Lower lobe of right lung (tissue), 2 donors: Measurements from ENCODE around the gene OPN1MW3. TPM values are rescaled to one million over a fixed set of nuclear protein-coding genes. Genes with fewer than 3 reads are reported as not detected.
"Not testable (repeated sequence)": the region's sequence is repeated elsewhere in the genome, so short reads cannot be mapped to it uniquely, and the experiment has no call there.

Experiments
- ATAC-seq, 2 donors: fragments of 200-7000 bp; cut with Tn5 transposase; one replicate each; pipeline ENCODE4 v1.9.1; 2020 to 2022; ENCODE audit warnings: mild to moderate bottlenecking in 2 of 2, moderate library complexity in 2 of 2
- DNase-seq: peaks from one replicate; pipeline ENCODE4 v3.0.0-alpha.2; 2020
- H3K27ac ChIP-seq: fragments of 200-600 bp; one replicate; pipeline ENCODE4 v1.8.0; 2022
- H3K27me3 ChIP-seq: fragments of 200-600 bp; one replicate; pipeline ENCODE4 v1.8.0; 2022; ENCODE audit warnings: low read depth
- H3K36me3 ChIP-seq: fragments of 200-600 bp; one replicate; pipeline ENCODE4 v1.8.0; 2022; ENCODE audit warnings: mild to moderate bottlenecking
- H3K4me1 ChIP-seq: fragments of 200-600 bp; one replicate; pipeline ENCODE4 v1.8.0; 2022
- H3K4me3 ChIP-seq: fragments of 200-600 bp; one replicate; pipeline ENCODE4 v1.8.0; 2022; ENCODE audit warnings: mild to moderate bottlenecking
- H3K9me3 ChIP-seq: fragments of 200-600 bp; one replicate; pipeline ENCODE4 v1.8.0; 2022
- intact Hi-C: fragments of 100-400 bp; cut with DNase I; formaldehyde crosslinking; loops from one replicate; pipeline ENCODE4 v1.11.0; 2022
- total RNA-seq: library from RNA; stranded (reverse); fragmentation: NEBNext Ultra II Directional; extraction: Animal tissue kit (Norgen Biotek cat#: 25700); gene quantifications from one replicate; pipeline ENCODE4 v1.2.1, GENCODE V29; 2021
- TF ChIP-seq, protein P1 (sequence below): fragments of 200-600 bp; IDR thresholded peaks from one replicate; pipeline ENCODE4 v1.8.0; 2022; ENCODE audit warnings: antibody characterized with exemption, mild to moderate bottlenecking
- donor health status: DM: no; HTN: yes; CAD: no; lungs with severe emphysema.

OPN1MW3 gene
- total RNA-seq, 1 donor from 2014 or later: not detected

DNA sequence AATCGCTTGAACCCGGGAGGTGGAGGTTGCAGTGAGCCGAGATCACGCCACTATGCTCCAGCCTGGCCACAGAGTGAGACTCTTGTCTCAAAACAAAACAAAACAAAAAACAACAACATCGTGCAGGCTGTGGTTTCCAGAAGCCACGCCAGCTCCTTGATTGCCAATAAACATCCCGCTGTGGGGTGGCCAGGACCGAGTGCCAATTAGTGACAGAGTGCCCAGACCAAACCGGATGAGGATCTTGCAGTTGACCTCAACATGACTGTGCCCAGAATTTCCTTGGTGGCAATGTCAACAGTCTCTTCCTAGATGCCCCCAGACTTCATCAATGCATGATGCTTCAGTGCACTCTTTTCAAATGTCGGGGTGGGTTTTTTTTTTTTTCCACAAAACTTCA, 1.3 kb downstream of the OPN1MW3 start:
- intact Hi-C loops, H3K9me3 ChIP-seq, DNase-seq, H3K27ac ChIP-seq, H3K4me3 ChIP-seq, H3K36me3 ChIP-seq, ATAC-seq, H3K27me3 ChIP-seq, H3K4me1 ChIP-seq: not testable (repeated sequence)

DNA sequence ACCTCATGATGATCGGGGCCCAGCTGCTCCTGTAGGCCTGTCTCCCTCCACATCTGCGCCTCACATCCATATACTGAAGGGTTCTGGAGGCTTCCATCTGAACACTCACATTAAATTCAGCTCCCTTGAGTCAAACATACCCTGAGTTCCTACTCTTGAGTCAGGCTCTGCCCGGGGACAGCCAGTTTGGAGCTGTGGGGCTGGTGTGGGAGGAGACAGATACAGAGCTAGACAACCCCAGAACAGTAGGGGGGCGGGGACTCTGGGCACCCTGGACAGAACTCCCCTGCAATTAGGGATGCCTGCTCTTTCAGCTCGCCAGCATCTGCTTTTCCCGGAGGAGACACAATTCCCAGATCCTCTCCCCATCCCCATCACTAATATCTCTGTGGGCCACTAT, 5.7 kb downstream of the OPN1MW3 start:
- H3K27me3 ChIP-seq, intact Hi-C loops, H3K4me3 ChIP-seq, H3K36me3 ChIP-seq, DNase-seq, H3K4me1 ChIP-seq, ATAC-seq, H3K9me3 ChIP-seq, H3K27ac ChIP-seq: not testable (repeated sequence)

DNA sequence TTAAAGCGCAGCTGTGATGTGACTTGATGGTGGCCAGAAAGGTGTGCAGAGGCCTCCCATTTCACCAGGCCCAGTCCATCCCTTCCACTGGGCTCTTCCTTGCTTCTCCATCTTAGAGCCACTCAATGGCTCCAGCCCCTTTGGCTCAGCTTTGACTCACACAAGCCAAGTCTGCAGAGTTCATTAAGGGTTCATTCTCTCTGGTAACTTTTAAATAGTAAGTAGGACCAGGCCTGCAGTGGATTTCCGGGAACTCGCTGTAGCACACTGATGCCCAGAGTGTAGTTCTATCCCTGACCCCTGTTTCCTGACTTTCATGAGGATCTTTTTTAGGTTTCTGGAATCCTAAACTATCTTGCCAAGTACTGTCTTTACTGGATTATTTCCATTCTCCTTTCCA, 11.9 kb downstream of the OPN1MW3 start:
- H3K4me3 ChIP-seq, ATAC-seq, DNase-seq, H3K27me3 ChIP-seq, H3K9me3 ChIP-seq, H3K36me3 ChIP-seq, H3K4me1 ChIP-seq, intact Hi-C loops, H3K27ac ChIP-seq: not testable (repeated sequence)

DNA sequence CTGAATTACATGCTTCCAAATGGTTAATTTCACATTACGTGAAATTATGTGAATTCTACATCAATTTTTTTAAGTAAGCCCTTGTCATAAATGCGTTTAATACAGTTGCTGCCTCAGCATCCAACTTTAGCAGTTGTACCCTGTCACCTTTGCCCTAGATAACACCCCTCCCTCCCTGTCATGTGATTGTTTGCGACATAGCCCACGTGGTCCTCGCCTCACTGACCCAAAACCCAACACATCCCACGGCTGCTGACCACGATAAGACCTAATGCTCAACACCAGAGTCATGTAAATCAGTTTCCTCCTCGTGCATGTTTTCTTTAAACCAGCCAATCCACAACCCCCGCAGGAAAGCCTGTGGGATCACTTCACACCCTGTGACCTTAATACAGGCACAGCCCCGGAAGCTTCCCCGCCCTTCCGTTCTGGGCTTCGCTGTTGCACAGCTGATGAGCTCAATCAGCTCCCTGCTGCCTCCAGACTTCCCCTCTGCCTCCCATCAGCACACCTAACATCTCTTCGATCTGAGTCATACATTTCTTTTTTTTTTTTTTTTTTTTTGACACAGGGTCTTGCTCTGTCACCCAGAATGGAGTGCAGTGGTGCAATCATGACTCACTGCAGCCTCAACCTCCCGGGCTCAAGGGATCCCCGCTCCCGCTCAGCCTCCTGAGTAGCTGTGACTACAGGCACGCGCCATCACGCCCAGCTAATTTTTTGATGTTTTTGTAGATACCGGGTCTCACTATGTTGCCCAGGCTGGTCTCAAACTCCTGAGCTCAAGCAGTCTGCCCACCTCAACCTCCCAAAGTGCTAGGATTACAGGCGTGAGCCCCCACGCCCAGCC, 27.3 kb downstream of the OPN1MW3 start:
- DNase-seq, H3K4me1 ChIP-seq, H3K9me3 ChIP-seq, H3K4me3 ChIP-seq, H3K27ac ChIP-seq, H3K36me3 ChIP-seq, H3K27me3 ChIP-seq, intact Hi-C loops: not testable (repeated sequence)
- ATAC-seq: peak; percentile 93

- H3K9me3 ChIP-seq, DNase-seq, H3K27me3 ChIP-seq, ATAC-seq, H3K27ac ChIP-seq, intact Hi-C loops, H3K4me1 ChIP-seq, H3K36me3 ChIP-seq, H3K4me3 ChIP-seq: not testable (repeated sequence)
These were observed 29.0 kb downstream of the OPN1MW3 start for GRCh38 chrX:154286406-154286805.

- H3K4me3 ChIP-seq: no peak within 1 kb of the TSS
- ATAC-seq (no peak), DNase-seq (no peak)
- TF ChIP-seq, protein P1, sequence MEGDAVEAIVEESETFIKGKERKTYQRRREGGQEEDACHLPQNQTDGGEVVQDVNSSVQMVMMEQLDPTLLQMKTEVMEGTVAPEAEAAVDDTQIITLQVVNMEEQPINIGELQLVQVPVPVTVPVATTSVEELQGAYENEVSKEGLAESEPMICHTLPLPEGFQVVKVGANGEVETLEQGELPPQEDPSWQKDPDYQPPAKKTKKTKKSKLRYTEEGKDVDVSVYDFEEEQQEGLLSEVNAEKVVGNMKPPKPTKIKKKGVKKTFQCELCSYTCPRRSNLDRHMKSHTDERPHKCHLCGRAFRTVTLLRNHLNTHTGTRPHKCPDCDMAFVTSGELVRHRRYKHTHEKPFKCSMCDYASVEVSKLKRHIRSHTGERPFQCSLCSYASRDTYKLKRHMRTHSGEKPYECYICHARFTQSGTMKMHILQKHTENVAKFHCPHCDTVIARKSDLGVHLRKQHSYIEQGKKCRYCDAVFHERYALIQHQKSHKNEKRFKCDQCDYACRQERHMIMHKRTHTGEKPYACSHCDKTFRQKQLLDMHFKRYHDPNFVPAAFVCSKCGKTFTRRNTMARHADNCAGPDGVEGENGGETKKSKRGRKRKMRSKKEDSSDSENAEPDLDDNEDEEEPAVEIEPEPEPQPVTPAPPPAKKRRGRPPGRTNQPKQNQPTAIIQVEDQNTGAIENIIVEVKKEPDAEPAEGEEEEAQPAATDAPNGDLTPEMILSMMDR: no peak
- no peaks in the 10 kb centered on the region for H3K36me3 ChIP-seq
- no peaks in the 10 kb centered on the region for H3K9me3 ChIP-seq
- H3K4me1 ChIP-seq: no peaks in the 10 kb centered on the region
- intact Hi-C loops: no loop called here
- H3K27me3 ChIP-seq: no peaks in the 10 kb centered on the region
- no peak within 1 kb of the TSS for H3K27ac ChIP-seq
These were observed 37.6 kb downstream of the OPN1MW3 start, which contains the start of gene TEX28 for GRCh38 chrX:154294791-154295574. Gene TEX28, minus strand, starts transcription at chrX:154295124. Its CDS starts 3,007 bp downstream, at chrX:154292117.

DNA sequence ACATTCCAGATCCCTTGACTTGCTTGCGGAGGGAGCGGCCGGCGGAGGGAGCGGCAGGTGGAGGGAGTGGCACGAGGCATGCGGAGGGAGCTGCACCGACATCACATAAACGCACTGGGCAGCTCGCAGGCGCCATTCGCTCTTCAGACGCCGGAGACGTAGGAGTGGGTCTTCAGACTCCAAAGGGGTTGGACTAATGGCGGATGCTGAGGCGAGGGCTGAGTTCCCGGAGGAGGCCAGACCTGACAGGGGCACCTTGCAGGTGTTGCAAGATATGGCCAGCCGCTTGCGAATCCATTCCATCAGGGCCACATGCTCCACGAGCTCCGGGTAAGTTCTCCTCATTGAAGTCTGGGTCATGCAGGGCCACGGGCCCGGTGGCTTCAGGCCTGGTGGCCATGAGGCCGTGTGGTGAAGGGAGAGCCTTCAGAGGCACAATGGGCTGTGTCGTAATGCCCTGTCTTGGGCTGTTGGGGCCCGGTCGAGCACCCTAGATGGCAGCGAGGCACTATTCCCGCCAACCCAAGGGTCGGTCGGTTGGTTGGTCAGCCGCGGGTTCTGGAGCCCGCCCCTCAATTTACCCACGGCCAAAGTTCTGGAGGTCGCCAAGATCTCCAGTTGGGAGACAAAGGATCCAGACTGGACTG, 38.4 kb downstream of the OPN1MW3 start, which contains the start of gene TKTL1:
TSS of gene TKTL1 (plus strand) at position 132 of the 647 bp plus-strand sequence. CDS start at position 197, 65 bp downstream.
- Histone ChIP-seq H3K27me3 (no peaks in the 10 kb centered on the region), H3K4me1 (no peaks in the 10 kb centered on the region), H3K36me3 (no peaks in the 10 kb centered on the region), H3K4me3 (no peak within 1 kb of the TSS), H3K9me3 (no peaks in the 10 kb centered on the region), H3K27ac (no peak within 1 kb of the TSS)
- intact Hi-C loops: no loop called here
- TF ChIP-seq, protein P1: no peak
- DNase-seq (no peak), ATAC-seq (no peak)
